Hematopoietic multipotent progenitor cell (in vitro differentiated cells): ENCODE data around the gene RECQL5. TPM values are rescaled to one million over a fixed set of nuclear protein-coding genes. Genes with fewer than 3 reads are reported as not detected.

Experiments
- total RNA-seq: library from RNA; depleted of rRNA; stranded (reverse); fragments of >200 nt; gene quantifications from one replicate; pipeline ENCODE4 v1.2.3, GENCODE V29; 2012

Gene RECQL5
- total RNA-seq, 1 donor, result 56.6 TPM

Other genes with a start within 250 kb of the RECQL5 start
- 156 TPM for gene TMEM94, start 210.5 kb downstream of the RECQL5 start, total RNA-seq
- gene CASKIN2, start 151.6 kb downstream of the RECQL5 start, total RNA-seq, result 14.8 TPM
- 30.2 TPM for gene TSEN54, start 150.6 kb downstream of the RECQL5 start, total RNA-seq
- 42.5 TPM for gene LLGL2, start 141.5 kb downstream of the RECQL5 start, total RNA-seq
- 352 TPM for gene MYO15B, start 79.4 kb downstream of the RECQL5 start, total RNA-seq
- gene SMIM5, start 33.7 kb downstream of the RECQL5 start, total RNA-seq, result 3.0 TPM
- gene SAP30BP, start 184 bp upstream of the RECQL5 start, total RNA-seq, result 69.2 TPM
- gene ITGB4, start 54.3 kb upstream of the RECQL5 start, total RNA-seq, result 11.3 TPM
- gene GALK1, start 98.0 kb upstream of the RECQL5 start, total RNA-seq, result 57.1 TPM
- gene UNK, start 117.7 kb upstream of the RECQL5 start, total RNA-seq, result 34.7 TPM
- gene UNC13D, start 177.2 kb upstream of the RECQL5 start, total RNA-seq, result 245 TPM
- gene WBP2, start 188.2 kb upstream of the RECQL5 start, total RNA-seq, result 29.6 TPM
- 38.8 TPM for gene TRIM47, start 211.4 kb upstream of the RECQL5 start, total RNA-seq
- 41.2 TPM for gene TRIM65, start 229.8 kb upstream of the RECQL5 start, total RNA-seq
- 48.7 TPM for gene MRPL38, start 237.7 kb upstream of the RECQL5 start, total RNA-seq